Measurements from ENCODE around the gene RIMKLB.
A peak's percentile ranks its signal among the peaks of the same experiment; 100 is the strongest.

Gene RIMKLB

DNA sequence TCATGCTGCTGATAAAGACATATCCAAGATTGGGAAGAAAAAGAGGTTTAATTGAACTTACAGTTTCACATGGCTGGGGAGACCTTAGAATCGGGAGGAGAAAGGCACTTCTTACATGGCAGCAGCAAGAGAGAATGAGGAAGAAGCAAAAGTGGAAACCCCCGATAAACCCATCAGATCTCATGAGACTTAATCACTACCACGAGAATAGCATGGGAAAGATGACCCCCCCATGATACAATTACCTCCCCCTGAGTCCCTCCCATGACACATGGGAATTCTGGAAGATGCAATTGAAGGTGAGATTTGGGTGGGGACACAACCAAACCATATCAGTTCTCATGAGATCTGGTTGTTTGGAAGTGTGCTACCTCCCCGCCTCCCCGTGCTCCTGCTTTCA, 25.4 kb upstream of the RIMKLB start:
- Histone ChIP-seq H3K4me3 (ENCODE audit: low read length) (no peak overlapping the region), H3K27me3 (ENCODE audit: control insufficient read depth, insufficient read depth, low read length) (no peaks in the 10 kb centered on the region), H3K36me3 (ENCODE audit: control insufficient read depth, low read depth, low read length) (no peaks in the 10 kb centered on the region), H3K4me1 (ENCODE audit: control insufficient read depth, low read depth, low read length) (no peaks in the 10 kb centered on the region), H3K27ac (ENCODE audit: low read length) (no peak overlapping the region), H3K9me3 (ENCODE audit: control insufficient read depth, low read depth, low read length) (no peaks in the 10 kb centered on the region), H3K9ac (ENCODE audit: low read length) (no peak overlapping the region)

DNA sequence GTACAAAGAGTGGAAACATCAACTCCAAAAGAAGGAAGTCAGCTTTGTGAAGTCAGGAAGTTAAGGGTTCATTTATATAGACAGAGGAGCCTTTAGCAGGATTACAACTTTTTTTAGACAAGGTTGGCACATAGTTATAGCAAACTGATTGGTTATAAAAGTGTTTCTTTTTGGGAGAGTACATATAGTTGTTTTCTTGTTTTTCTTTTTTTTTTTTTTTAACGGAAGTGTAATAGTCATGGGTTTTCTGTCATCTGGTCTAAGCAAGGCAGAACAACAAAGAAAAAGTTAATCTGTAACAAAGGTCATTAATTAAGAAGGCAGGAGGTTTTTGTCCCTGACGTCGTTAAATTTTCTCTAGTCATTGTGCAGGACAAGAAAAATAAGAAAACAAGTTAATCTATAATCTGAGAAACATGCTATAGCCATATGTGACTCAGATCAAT, 22.2 kb upstream of the RIMKLB start:
- Histone ChIP-seq H3K9me3 (ENCODE audit: control insufficient read depth, low read depth, low read length) (no peaks in the 10 kb centered on the region), H3K9ac (ENCODE audit: low read length) (no peak overlapping the region), H3K4me1 (ENCODE audit: control insufficient read depth, low read depth, low read length) (no peaks in the 10 kb centered on the region), H3K4me3 (ENCODE audit: low read length) (no peak overlapping the region), H3K27ac (ENCODE audit: low read length) (no peak overlapping the region), H3K36me3 (ENCODE audit: control insufficient read depth, low read depth, low read length) (no peaks in the 10 kb centered on the region), H3K27me3 (ENCODE audit: control insufficient read depth, insufficient read depth, low read length) (no peaks in the 10 kb centered on the region)

DNA sequence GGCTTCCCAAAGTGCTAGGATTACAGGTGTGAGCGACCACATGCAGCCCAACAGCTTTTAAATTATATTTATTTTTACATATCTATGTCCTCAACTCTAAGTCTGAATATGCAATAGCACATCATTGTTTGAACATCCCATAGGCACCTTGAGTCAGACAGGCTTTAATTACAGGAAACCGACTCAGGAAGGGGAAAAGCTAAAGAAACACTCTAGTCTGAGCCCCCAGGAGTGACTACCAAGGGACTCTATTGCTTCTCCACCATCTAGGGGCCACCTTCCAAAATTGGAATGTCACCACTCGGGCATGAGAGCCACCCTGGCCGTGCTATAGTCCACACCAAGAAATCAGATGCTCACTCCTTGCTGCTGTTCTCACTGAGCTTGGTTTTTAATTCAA, 21.1 kb upstream of the RIMKLB start:
- Histone ChIP-seq H3K4me1 (ENCODE audit: control insufficient read depth, low read depth, low read length) (peaks cover 6% of the 10 kb centered on the region), H3K9ac (ENCODE audit: low read length) (no peak overlapping the region), H3K36me3 (ENCODE audit: control insufficient read depth, low read depth, low read length) (no peaks in the 10 kb centered on the region), H3K27me3 (ENCODE audit: control insufficient read depth, insufficient read depth, low read length) (no peaks in the 10 kb centered on the region), H3K27ac (ENCODE audit: low read length) (no peak overlapping the region), H3K9me3 (ENCODE audit: control insufficient read depth, low read depth, low read length) (no peaks in the 10 kb centered on the region), H3K4me3 (ENCODE audit: low read length) (no peak overlapping the region)

DNA sequence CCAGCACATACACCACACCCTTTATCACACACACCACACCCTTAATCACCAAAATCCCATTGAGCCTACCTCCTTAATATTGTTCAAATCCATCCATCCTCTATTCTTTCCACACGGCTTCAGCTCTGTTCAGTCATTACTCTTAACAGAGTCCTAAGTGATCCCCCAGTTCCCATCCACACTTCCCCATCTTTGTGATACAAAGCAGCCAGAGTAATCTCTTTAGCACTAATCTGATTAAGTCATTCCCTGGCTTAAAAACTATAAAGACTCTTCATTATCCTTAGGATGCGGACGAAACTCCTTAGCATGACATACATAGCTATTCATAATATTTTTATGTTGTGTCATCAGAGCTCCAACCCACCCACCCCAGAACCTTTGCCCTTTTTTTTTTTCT, 20.4 kb upstream of the RIMKLB start:
- no peak overlapping the region for H3K4me3 ChIP-seq (ENCODE audit: low read length)
- H3K27ac ChIP-seq (ENCODE audit: low read length), result no peak overlapping the region
- H3K9me3 ChIP-seq (ENCODE audit: control insufficient read depth, low read depth, low read length), result no peaks in the 10 kb centered on the region
- H3K36me3 ChIP-seq (ENCODE audit: control insufficient read depth, low read depth, low read length), result no peaks in the 10 kb centered on the region
- H3K4me1 ChIP-seq (ENCODE audit: control insufficient read depth, low read depth, low read length), result peaks cover 10% of the 10 kb centered on the region
- H3K9ac ChIP-seq (ENCODE audit: low read length), result no peak overlapping the region
- no peaks in the 10 kb centered on the region for H3K27me3 ChIP-seq (ENCODE audit: control insufficient read depth, insufficient read depth, low read length)

DNA sequence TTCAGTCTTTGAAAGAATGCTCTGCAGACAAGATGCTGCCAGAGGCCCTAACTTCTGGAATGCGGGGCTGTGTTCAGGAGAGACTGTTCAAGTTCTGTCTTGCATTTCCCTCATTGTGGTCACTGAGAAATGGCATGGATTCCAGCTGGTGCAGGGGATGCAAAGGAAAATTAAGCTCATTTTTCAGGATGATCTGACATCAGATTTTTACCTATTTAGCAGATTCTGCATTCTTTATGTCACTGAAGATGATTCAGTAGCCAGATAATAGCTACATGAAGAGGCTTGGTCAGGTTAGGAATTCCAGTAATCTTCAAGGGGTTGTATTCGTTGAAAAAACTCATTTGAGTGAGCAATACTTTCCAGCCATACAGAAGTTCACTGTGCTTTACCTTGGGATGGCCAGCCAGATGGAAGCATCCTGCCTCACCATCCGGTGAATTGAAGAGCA, 19.1 kb upstream of the RIMKLB start:
- H3K9me3 ChIP-seq (ENCODE audit: control insufficient read depth, low read depth, low read length), result no peaks in the 10 kb centered on the region
- H3K36me3 ChIP-seq (ENCODE audit: control insufficient read depth, low read depth, low read length), result no peaks in the 10 kb centered on the region
- no peak overlapping the region for H3K4me3 ChIP-seq (ENCODE audit: low read length)
- H3K27me3 ChIP-seq (ENCODE audit: control insufficient read depth, insufficient read depth, low read length), result no peaks in the 10 kb centered on the region
- no peak overlapping the region for H3K27ac ChIP-seq (ENCODE audit: low read length)
- H3K9ac ChIP-seq (ENCODE audit: low read length), result no peak overlapping the region
- peaks cover 10% of the 10 kb centered on the region for H3K4me1 ChIP-seq (ENCODE audit: control insufficient read depth, low read depth, low read length)

DNA sequence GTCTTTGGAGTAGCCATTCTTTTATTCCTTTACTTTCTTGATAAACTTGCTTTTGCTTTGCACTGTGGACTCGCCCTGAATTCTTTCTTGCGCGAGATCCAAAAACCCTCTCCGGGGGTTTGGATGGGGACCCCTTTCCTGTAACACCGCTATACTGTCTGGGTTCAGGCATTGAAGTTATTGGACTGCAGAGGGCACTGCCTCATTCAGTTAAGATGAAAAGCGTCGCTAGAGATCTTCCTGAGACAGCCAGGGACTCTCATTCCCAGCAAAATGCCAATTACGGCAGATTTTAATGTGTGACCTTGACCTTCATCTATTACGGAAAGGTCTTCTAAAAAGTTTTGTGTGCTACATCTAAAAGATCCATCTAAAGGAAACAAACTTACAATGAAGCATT, 17.3 kb upstream of the RIMKLB start:
- H3K4me3 ChIP-seq (ENCODE audit: low read length), result no peak overlapping the region
- no peaks in the 10 kb centered on the region for H3K9me3 ChIP-seq (ENCODE audit: control insufficient read depth, low read depth, low read length)
- no peaks in the 10 kb centered on the region for H3K36me3 ChIP-seq (ENCODE audit: control insufficient read depth, low read depth, low read length)
- no peak overlapping the region for H3K9ac ChIP-seq (ENCODE audit: low read length)
- H3K27me3 ChIP-seq (ENCODE audit: control insufficient read depth, insufficient read depth, low read length), result no peaks in the 10 kb centered on the region
- peaks cover 10% of the 10 kb centered on the region for H3K4me1 ChIP-seq (ENCODE audit: control insufficient read depth, low read depth, low read length)
- no peak overlapping the region for H3K27ac ChIP-seq (ENCODE audit: low read length)

DNA sequence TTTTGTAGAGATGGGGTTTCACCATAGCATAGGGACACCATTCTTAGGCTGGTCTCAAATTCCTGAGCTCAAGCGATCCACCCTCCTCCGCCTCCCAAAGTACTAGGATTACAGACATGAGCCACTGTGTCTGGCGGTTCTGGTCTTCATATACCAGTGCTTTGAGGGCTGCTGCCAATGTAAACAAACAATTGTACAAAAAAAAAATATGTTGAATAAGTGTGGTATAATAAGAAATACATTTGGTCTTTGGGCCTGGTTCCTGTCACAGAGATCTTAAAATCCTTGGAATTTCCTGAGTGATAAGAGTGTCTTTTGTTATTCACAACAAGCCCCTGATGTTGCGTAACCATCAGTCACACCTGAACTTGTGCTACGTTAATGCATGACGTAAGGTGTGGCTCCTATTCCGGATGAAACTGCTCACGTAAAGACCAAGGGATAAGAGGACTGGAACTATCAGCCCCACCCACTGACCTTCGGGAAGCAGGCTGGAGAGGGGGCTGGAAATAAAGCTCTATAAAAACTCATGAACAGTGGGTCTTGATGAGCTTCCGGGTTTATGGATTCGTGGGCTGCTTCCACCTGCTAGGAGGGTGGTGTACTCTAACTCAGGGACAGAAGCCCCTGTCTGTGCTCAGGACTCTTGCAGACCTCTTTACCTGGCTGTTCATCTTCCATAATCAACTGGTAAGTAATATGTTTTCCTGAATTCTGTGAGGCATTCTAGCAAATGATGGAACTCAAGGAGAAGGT, 16.5 kb upstream of the RIMKLB start:
- no peak overlapping the region for H3K4me3 ChIP-seq (ENCODE audit: low read length)
- no peaks in the 10 kb centered on the region for H3K36me3 ChIP-seq (ENCODE audit: control insufficient read depth, low read depth, low read length)
- H3K4me1 ChIP-seq (ENCODE audit: control insufficient read depth, low read depth, low read length), result peaks cover 10% of the 10 kb centered on the region
- no peaks in the 10 kb centered on the region for H3K27me3 ChIP-seq (ENCODE audit: control insufficient read depth, insufficient read depth, low read length)
- no peak overlapping the region for H3K9ac ChIP-seq (ENCODE audit: low read length)
- H3K27ac ChIP-seq (ENCODE audit: low read length), result no peak overlapping the region
- no peaks in the 10 kb centered on the region for H3K9me3 ChIP-seq (ENCODE audit: control insufficient read depth, low read depth, low read length)

DNA sequence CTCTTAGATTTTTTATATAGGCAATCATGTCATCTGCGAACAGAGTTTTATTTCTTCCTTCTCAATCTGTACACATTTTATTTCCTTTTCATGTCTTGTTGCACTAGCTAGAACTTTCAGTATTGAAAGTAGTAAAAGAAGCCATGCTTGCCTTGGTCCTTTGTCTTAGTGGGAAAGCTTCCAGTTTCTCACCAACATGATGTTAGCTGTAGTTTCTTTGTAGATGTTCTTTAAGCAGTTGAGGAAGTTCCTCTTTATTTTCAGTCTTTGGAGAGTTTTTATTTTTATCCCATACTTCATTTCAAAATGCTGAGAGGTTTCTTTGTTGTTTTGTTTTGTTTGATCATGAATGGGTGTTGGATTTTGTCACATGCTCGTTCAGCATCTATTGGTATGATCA, 12.7 kb upstream of the RIMKLB start:
- Histone ChIP-seq H3K27ac (ENCODE audit: low read length) (no peak overlapping the region), H3K36me3 (ENCODE audit: control insufficient read depth, low read depth, low read length) (no peaks in the 10 kb centered on the region), H3K4me3 (ENCODE audit: low read length) (no peak overlapping the region), H3K4me1 (ENCODE audit: control insufficient read depth, low read depth, low read length) (peaks cover 36% of the 10 kb centered on the region), H3K27me3 (ENCODE audit: control insufficient read depth, insufficient read depth, low read length) (no peaks in the 10 kb centered on the region), H3K9me3 (ENCODE audit: control insufficient read depth, low read depth, low read length) (no peaks in the 10 kb centered on the region), H3K9ac (ENCODE audit: low read length) (no peak overlapping the region)

DNA sequence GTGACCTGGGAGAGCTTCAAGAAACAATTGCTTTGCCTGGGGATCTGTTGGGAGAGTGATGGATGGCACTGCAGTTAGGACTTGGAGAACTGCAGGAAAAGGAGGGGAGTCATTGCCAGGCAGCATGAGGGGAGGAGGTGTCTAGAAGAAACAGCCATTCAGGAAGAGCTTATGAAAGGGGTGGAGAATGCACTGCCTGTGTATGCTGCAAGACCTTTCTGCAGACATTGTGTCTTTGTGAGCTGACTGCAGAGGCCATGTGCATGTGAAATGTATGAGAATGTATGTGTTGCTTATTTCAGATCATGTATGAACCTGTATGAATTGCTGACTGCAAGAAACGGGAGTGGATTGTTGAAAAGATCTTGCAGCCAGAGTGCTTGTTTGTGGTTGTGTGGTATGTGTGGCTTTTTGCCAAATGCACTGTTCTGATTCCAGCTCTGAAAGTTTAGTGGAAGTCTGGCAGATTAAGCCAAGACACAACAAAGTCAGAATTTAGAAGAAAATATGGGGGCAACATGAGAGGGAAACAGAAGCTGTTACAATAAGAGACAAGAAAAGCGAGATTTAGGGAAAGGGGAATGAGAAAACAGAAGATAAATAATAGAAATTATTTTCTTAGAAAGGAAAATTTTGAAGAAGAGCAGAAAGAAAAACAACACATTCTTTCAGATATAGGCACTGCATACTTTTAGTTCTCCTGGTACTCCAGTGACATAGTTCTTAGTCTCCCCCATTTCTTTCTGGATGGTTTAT, 9.8 kb upstream of the RIMKLB start:
- Histone ChIP-seq H3K9ac (ENCODE audit: low read length) (peak overlapping the region; percentile 39), H3K27ac (ENCODE audit: low read length) (no peak overlapping the region), H3K9me3 (ENCODE audit: control insufficient read depth, low read depth, low read length) (no peaks in the 10 kb centered on the region), H3K27me3 (ENCODE audit: control insufficient read depth, insufficient read depth, low read length) (no peaks in the 10 kb centered on the region), H3K4me3 (ENCODE audit: low read length) (no peak overlapping the region), H3K4me1 (ENCODE audit: control insufficient read depth, low read depth, low read length) (peaks cover 46% of the 10 kb centered on the region), H3K36me3 (ENCODE audit: control insufficient read depth, low read depth, low read length) (no peaks in the 10 kb centered on the region)

DNA sequence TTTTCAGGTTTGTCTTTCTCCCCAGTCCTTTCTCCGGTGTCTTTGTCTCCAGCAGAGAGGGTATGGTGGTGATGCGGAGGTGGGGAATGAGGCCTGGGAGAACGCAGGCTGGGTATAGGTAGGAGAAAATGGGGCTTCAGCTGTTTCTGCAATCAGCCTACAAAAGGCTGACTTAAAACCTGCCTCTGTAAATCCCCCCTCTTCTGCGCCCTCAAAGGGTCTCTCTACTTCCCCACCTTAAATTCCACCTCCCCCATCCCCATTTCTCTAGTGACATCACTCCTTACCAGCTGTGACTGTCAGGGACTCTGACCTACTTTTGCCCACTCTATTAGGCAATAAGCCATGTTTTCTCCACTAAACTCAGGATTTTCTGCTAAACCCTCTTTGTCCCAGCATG, 8.1 kb upstream of the RIMKLB start:
- Histone ChIP-seq H3K27me3 (ENCODE audit: control insufficient read depth, insufficient read depth, low read length) (no peaks in the 10 kb centered on the region), H3K4me1 (ENCODE audit: control insufficient read depth, low read depth, low read length) (peaks cover 48% of the 10 kb centered on the region), H3K9me3 (ENCODE audit: control insufficient read depth, low read depth, low read length) (no peaks in the 10 kb centered on the region), H3K36me3 (ENCODE audit: control insufficient read depth, low read depth, low read length) (no peaks in the 10 kb centered on the region), H3K27ac (ENCODE audit: low read length) (no peak overlapping the region), H3K4me3 (ENCODE audit: low read length) (no peak overlapping the region), H3K9ac (ENCODE audit: low read length) (peak overlapping the region; percentile 26)

DNA sequence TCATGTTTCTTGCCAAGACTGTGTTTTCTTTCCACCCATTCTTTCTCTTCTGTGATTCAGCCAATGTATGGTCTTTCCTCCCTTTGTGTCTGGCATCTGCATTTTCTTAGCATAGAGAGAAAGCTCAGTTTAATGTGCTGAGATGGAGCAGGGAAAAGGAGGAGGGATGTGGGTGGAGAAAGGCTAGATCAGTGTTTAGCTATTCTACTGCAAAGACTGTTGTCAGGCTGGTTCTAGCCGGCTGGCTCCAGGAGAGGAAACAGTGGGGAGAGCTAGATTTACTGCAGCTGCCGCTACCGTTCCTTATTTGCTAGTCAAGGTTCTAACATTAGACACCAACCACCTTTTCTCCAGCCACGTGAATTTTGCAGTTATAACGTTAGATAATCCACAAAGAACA, 5.2 kb upstream of the RIMKLB start:
- Histone ChIP-seq H3K4me3 (ENCODE audit: low read length) (peak overlapping the region; percentile 4), H3K4me1 (ENCODE audit: control insufficient read depth, low read depth, low read length) (peaks cover 49% of the 10 kb centered on the region)

DNA sequence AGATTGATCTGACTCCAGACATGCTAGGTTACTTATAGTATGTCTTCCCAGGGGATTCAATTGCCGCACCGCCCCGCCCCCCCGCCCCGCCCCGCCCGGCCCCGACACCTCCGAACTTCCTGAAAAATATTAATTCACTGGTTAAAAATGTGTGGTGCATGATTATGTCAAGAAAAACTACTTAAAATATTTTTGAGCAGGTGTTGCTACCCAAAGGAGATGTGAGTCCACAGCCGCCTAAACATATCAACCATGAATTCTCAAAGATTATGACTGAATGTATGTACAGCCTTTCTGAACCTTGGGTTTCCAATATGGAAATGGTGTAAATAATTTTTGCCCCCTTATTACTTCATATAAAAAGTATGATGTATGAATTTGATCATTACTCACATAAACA, 2.7 kb upstream of the RIMKLB start:
- H3K9ac ChIP-seq (ENCODE audit: low read length), result no peak overlapping the region
- H3K4me1 ChIP-seq (ENCODE audit: control insufficient read depth, low read depth, low read length), result peaks cover 44% of the 10 kb centered on the region
- peaks cover 2% of the 10 kb centered on the region for H3K36me3 ChIP-seq (ENCODE audit: control insufficient read depth, low read depth, low read length)
- no peak overlapping the region for H3K4me3 ChIP-seq (ENCODE audit: low read length)
- no peaks in the 10 kb centered on the region for H3K27me3 ChIP-seq (ENCODE audit: control insufficient read depth, insufficient read depth, low read length)
- no peaks in the 10 kb centered on the region for H3K9me3 ChIP-seq (ENCODE audit: control insufficient read depth, low read depth, low read length)
- no peak overlapping the region for H3K27ac ChIP-seq (ENCODE audit: low read length)

More for the DNA sequence above, 5.2 kb upstream of the RIMKLB start:
- no peaks in the 10 kb centered on the region for H3K9me3 ChIP-seq (ENCODE audit: control insufficient read depth, low read depth, low read length)
- H3K27me3 ChIP-seq (ENCODE audit: control insufficient read depth, insufficient read depth, low read length), result no peaks in the 10 kb centered on the region
- H3K36me3 ChIP-seq (ENCODE audit: control insufficient read depth, low read depth, low read length), result no peaks in the 10 kb centered on the region
- peak overlapping the region; percentile 47 for H3K9ac ChIP-seq (ENCODE audit: low read length)
- peak overlapping the region; percentile 85 for H3K27ac ChIP-seq (ENCODE audit: low read length)

Measured in iPS-18a (cell line).